NCI-H2171 (cell line): Measurements from ENCODE around the gene PMPCA.
A peak's percentile ranks its signal among the peaks of the same experiment; 100 is the strongest.

Experiments
- DNase-seq: peaks from one replicate; lab custom pipeline; 2025; lab: John Stamatoyannopoulos, UW

PMPCA gene

GRCh38 chr9:136410500-136411287, at the start of gene PMPCA, which contains the start of gene ENTR1:
Gene PMPCA (plus strand): TSS chr9:136410658. CDS start chr9:136410669, 11 bp downstream.
Gene ENTR1 (minus strand): TSS chr9:136410614. CDS start chr9:136410397, 217 bp downstream.
- DNase-seq: peak; percentile 93

- no peak for DNase-seq
Observed at GRCh38 chr9:136361047-136361753, 49.3 kb upstream of the PMPCA start.

GRCh38 chr9:136361754-136362449, 48.6 kb upstream of the PMPCA start:
- DNase-seq: no peak

GRCh38 chr9:136362450-136362784, 48.0 kb upstream of the PMPCA start:
- DNase-seq: no peak

GRCh38 chr9:136363106-136363948, 47.1 kb upstream of the PMPCA start, which contains the start of gene DNLZ:
Gene DNLZ (minus strand): TSS chr9:136363744. CDS start chr9:136363714, 30 bp downstream.
- DNase-seq: peak; percentile 96

GRCh38 chr9:136363949-136364748, 46.3 kb upstream of the PMPCA start:
- no peak for DNase-seq

- DNase-seq: peak; percentile 16
Observed at GRCh38 chr9:136364942-136365774, 45.3 kb upstream of the PMPCA start.

GRCh38 chr9:136365775-136366222, 44.7 kb upstream of the PMPCA start:
- no peak for DNase-seq

GRCh38 chr9:136366826-136367225, 43.6 kb upstream of the PMPCA start:
- DNase-seq: no peak

GRCh38 chr9:136367296-136368145, 42.9 kb upstream of the PMPCA start:
- DNase-seq: no peak

- no peak for DNase-seq
Observed at GRCh38 chr9:136368190-136368589, 42.3 kb upstream of the PMPCA start.

- DNase-seq: no peak
Observed at GRCh38 chr9:136370037-136370436, 40.4 kb upstream of the PMPCA start.

GRCh38 chr9:136370687-136371532, 39.5 kb upstream of the PMPCA start:
- no peak for DNase-seq

GRCh38 chr9:136371533-136371880, 39.0 kb upstream of the PMPCA start:
- no peak for DNase-seq

GRCh38 chr9:136372006-136372405, 38.5 kb upstream of the PMPCA start:
- no peak for DNase-seq

GRCh38 chr9:136372561-136373299, 37.7 kb upstream of the PMPCA start:
- no peak for DNase-seq
